Activated CD8-positive, alpha-beta memory T cell treated with anti-CD3 and anti-CD28 coated beads for 36 hours (primary cell): Measurements from ENCODE around the gene C8G. TPM values are rescaled to one million over a fixed set of nuclear protein-coding genes. Genes with fewer than 3 reads are reported as not detected.

ENCODE experiments used
- CTCF ChIA-PET: fragments of 350-600 bp; sonication (Branson Sonifier 250); formaldehyde crosslinking; loops from one replicate; lab custom pipeline; 2021; ENCODE audit warnings: antibody characterized with exemption; lab: Charles Lee
- POLR2A ChIA-PET: fragments of 350-600 bp; sonication (Branson Sonifier 250); formaldehyde crosslinking; loops from one replicate; lab custom pipeline; 2021; ENCODE audit warnings: antibody characterized with exemption; lab: Charles Lee
- total RNA-seq, 2 experiments: library from RNA; stranded (reverse); gene quantifications; one replicate each; pipeline ENCODE4 v1.2.3, GENCODE V29; 2021

Gene C8G
- under 1 TPM in 1 of 2 experiments, not detected in 1; 0.69 TPM for total RNA-seq

GRCh38 chr9:136944519-136945332 lies at the start of gene C8G, which contains the start of gene FBXW5:
Gene C8G, plus strand, starts transcription at chr9:136945243. Its CDS starts 78 bp downstream, at chr9:136945321.
Gene FBXW5, minus strand, starts transcription at chr9:136944738. Its CDS starts 655 bp downstream, at chr9:136944083.
- CTCF ChIA-PET = interaction anchor here (0.6 to 6.4 kb wide), 16 partner anchors 16 to 152 kb away, joined by 3 to 46 read pairs (median 4); partner anchors contain the start of genes AJM1, PAXX and PTGDS
- POLR2A ChIA-PET = interaction anchor here (0.6 to 1.0 kb wide), 2 partner anchors 43 to 75 kb away, joined by 3 read pairs; no protein-coding TSS in a partner anchor

- POLR2A ChIA-PET = interaction anchor here (0.6 kb wide), 1 partner anchor 16 kb away, joined by 7 read pairs; no protein-coding TSS in a partner anchor
- CTCF ChIA-PET = no interaction called here
Observed at GRCh38 chr9:136896027-136896426, 49.0 kb upstream of the C8G start.

GRCh38 chr9:136898483-136899100 lies 46.5 kb upstream of the C8G start:
- ChIA-PET POLR2A (interaction anchor here (1.0 kb wide), 1 partner anchor 12 kb away, joined by 3 read pairs; the partner anchor contains the start of gene TRAF2), CTCF (interaction anchor here (1.3 to 1.4 kb wide), 2 partner anchors 23 to 56 kb away, joined by 3 read pairs; partner anchors contain the start of gene AJM1)

- ChIA-PET POLR2A (interaction anchor here (1.0 kb wide), 1 partner anchor 13 kb away, joined by 3 read pairs; the partner anchor contains the start of gene TRAF2), CTCF (interaction anchor here (1.3 to 1.4 kb wide), 2 partner anchors 22 to 57 kb away, joined by 3 read pairs; partner anchors contain the start of gene AJM1)
Observed at GRCh38 chr9:136899196-136899595, 45.8 kb upstream of the C8G start.

- ChIA-PET POLR2A (interaction anchor here (2.4 kb wide), 1 partner anchor 14 kb away, joined by 30 read pairs; the partner anchor contains the start of gene TRAF2), CTCF (interaction anchor here (1.1 kb wide), 1 partner anchor 9 kb away, joined by 3 read pairs; no protein-coding TSS in a partner anchor)
Observed at GRCh38 chr9:136900556-136900955, 44.5 kb upstream of the C8G start.

GRCh38 chr9:136900988-136901515 lies 44.0 kb upstream of the C8G start:
- CTCF ChIA-PET = interaction anchor here (1.0 to 2.4 kb wide), 7 partner anchors 9 to 129 kb away, joined by 3 to 11 read pairs (median 4); partner anchors contain the start of genes C8G and FBXW5

GRCh38 chr9:136901516-136902258 lies 43.4 kb upstream of the C8G start:
- ChIA-PET POLR2A (interaction anchor here (0.6 to 2.4 kb wide), 10 partner anchors 15 to 185 kb away, joined by 3 to 30 read pairs (median 4); partner anchors contain the start of genes AJM1, FBXW5, MAN1B1 and PAXX), CTCF (interaction anchor here (0.9 to 2.4 kb wide), 17 partner anchors 9 to 173 kb away, joined by 3 to 11 read pairs (median 3); partner anchors contain the start of genes C8G, FBXW5 and TRAF2)

More at GRCh38 chr9:136900988-136901515, 44.0 kb upstream of the C8G start:
- POLR2A ChIA-PET = interaction anchor here (1.6 to 2.4 kb wide), 4 partner anchors 14 to 134 kb away, joined by 3 to 30 read pairs (median 13); partner anchors contain the start of gene TRAF2

GRCh38 chr9:136902259-136902821 lies 42.7 kb upstream of the C8G start:
- POLR2A ChIA-PET = interaction anchor here (0.6 to 2.4 kb wide), 11 partner anchors 16 to 184 kb away, joined by 3 to 30 read pairs (median 3); partner anchors contain the start of genes AJM1, FBXW5, MAN1B1 and PAXX
- CTCF ChIA-PET = interaction anchor here (0.8 to 2.4 kb wide), 17 partner anchors 8 to 174 kb away, joined by 3 to 11 read pairs (median 3); partner anchors contain the start of genes C8G and TRAF2

- POLR2A ChIA-PET = interaction anchor here (1.0 to 2.4 kb wide), 6 partner anchors 16 to 132 kb away, joined by 3 to 30 read pairs (median 6); partner anchors contain the start of genes AJM1 and TRAF2
- CTCF ChIA-PET = interaction anchor here (0.8 to 2.4 kb wide), 6 partner anchors 10 to 142 kb away, joined by 3 to 11 read pairs (median 4); partner anchors contain the start of gene TRAF2
Observed at GRCh38 chr9:136903041-136903554, 41.9 kb upstream of the C8G start.

- CTCF ChIA-PET = no interaction called here
- POLR2A ChIA-PET = no interaction called here
Observed at GRCh38 chr9:136906266-136906665, 38.8 kb upstream of the C8G start.

GRCh38 chr9:136907011-136907914 lies 37.8 kb upstream of the C8G start:
- POLR2A ChIA-PET = no interaction called here
- CTCF ChIA-PET = no interaction called here

- ChIA-PET CTCF (interaction anchor here (0.6 to 1.0 kb wide), 3 partner anchors 8 to 185 kb away, joined by 3 to 4 read pairs (median 3); partner anchors contain the start of gene AJM1), POLR2A (no interaction called here)
Observed at GRCh38 chr9:136910197-136910900, 34.7 kb upstream of the C8G start.

GRCh38 chr9:136910901-136911245 lies 34.2 kb upstream of the C8G start:
- ChIA-PET CTCF (interaction anchor here (0.7 to 1.0 kb wide), 3 partner anchors 9 to 235 kb away, joined by 3 to 4 read pairs (median 3); partner anchors contain the start of gene AJM1), POLR2A (no interaction called here)

- POLR2A ChIA-PET = no interaction called here
- CTCF ChIA-PET = interaction anchor here (0.7 to 1.5 kb wide), 2 partner anchors 11 to 31 kb away, joined by 3 to 4 read pairs; partner anchors contain the start of gene C8G
Observed at GRCh38 chr9:136913701-136914438, 31.2 kb upstream of the C8G start.
